ENCODE results near the gene KLRG1. TPM values are rescaled to one million over a fixed set of nuclear protein-coding genes. Genes with fewer than 3 reads are reported as not detected.

KLRG1 gene
- total and polyA plus RNA-seq, 9 of the 15 experiments (the other 6 are each of a cell fraction or from before 2014, with no cell fraction given), result 1.4 to 7.2 (median 2.1) TPM

GRCh38 chr12:9036227-9036626, 46.9 kb downstream of the KLRG1 start:
- Histone ChIP-seq H3K36me3 (ENCODE audit: control insufficient read depth, insufficient read depth, low read length) (no peaks in the 10 kb centered on the region), H3K9ac (ENCODE audit: insufficient read depth in 1 of 2, low read depth in 2 of 2, low read length in 2 of 2) (no peak overlapping the region), H4K20me1 (replicated peaks; ENCODE audit: control insufficient read depth, insufficient read depth, low read length) (no peaks in the 10 kb centered on the region), H3K4me1 (replicated peaks in 1 of 2; ENCODE audit: control insufficient read depth in 2 of 2, insufficient read depth in 2 of 2, low read length in 2 of 2) (no peaks in the 10 kb centered on the region), H3K9me1 (ENCODE audit: control insufficient read depth, insufficient read depth, low read length) (no peaks in the 10 kb centered on the region), H2AFZ (ENCODE audit: low read depth, low read length) (no peak overlapping the region), H3K9me3 (replicated peaks; ENCODE audit: control insufficient read depth, insufficient read depth, low read depth, low read length) (no peaks in the 10 kb centered on the region), H3K27me3 (ENCODE audit: control insufficient read depth in 2 of 2, insufficient read depth in 2 of 2, low read length in 2 of 2) (no peaks in the 10 kb centered on the region), H3K27ac (ENCODE audit: extremely low read depth, low read depth, low read length) (no peak overlapping the region), H3K4me3 (no peak overlapping the region), H3K4me2 (ENCODE audit: insufficient read depth, low read length) (no peak overlapping the region), H3K79me2 (ENCODE audit: control insufficient read depth, insufficient read depth, low read length) (no peaks in the 10 kb centered on the region)
- WGBS (ENCODE audit: insufficient coverage, low coverage, missing lambda C conversion rate), result 10% methylated on average over 6 of the region's 6 CpGs
- intact Hi-C loops (cut with micrococcal nuclease) (no loop called here), in situ Hi-C loops (cut with MboI) (no loop called here)
- ChIA-PET POLR2A (no interaction called here), CTCF (ENCODE audit: low intra/inter-chr PET ratio) (no interaction called here)
- FAIRE-seq (no peak), ATAC-seq (no peak), DNase-seq (ENCODE audit: extremely low read depth in 1 of 4, low spot score in 3 of 4) (no peak)
- no peak for TF ChIP-seq RBFOX2 (IDR thresholded peaks at IDR 0.05; ENCODE audit: low read depth, low read length)
- BruUV-seq (replicated peaks), result no TSS peak

GRCh38 chr12:9037431-9037830, 48.1 kb downstream of the KLRG1 start:
- POLR2A ChIA-PET, result interaction anchor here (0.6 kb wide), 1 partner anchor 1795 kb away, joined by 4 read pairs; no protein-coding TSS in a partner anchor
- no peaks in the 10 kb centered on the region for H3K9me3 ChIP-seq (replicated peaks; ENCODE audit: control insufficient read depth, insufficient read depth, low read depth, low read length)
- H3K4me2 ChIP-seq (ENCODE audit: insufficient read depth, low read length), result no peak overlapping the region
- in situ Hi-C loops (cut with MboI), result no loop called here
- no peak overlapping the region for H3K9ac ChIP-seq (ENCODE audit: insufficient read depth in 1 of 2, low read depth in 2 of 2, low read length in 2 of 2)
- ATAC-seq (no peak), DNase-seq (ENCODE audit: extremely low read depth in 1 of 4, low spot score in 3 of 4) (no peak), FAIRE-seq (no peak)
- H3K4me3 ChIP-seq, result no peak overlapping the region
- H2AFZ ChIP-seq (ENCODE audit: low read depth, low read length), result no peak overlapping the region
- no peaks in the 10 kb centered on the region for H3K36me3 ChIP-seq (ENCODE audit: control insufficient read depth, insufficient read depth, low read length)
- no peaks in the 10 kb centered on the region for H4K20me1 ChIP-seq (replicated peaks; ENCODE audit: control insufficient read depth, insufficient read depth, low read length)
- 3% methylated on average over 3 of the region's 3 CpGs for WGBS (ENCODE audit: insufficient coverage, low coverage, missing lambda C conversion rate)
- H3K27me3 ChIP-seq (ENCODE audit: control insufficient read depth in 2 of 2, insufficient read depth in 2 of 2, low read length in 2 of 2), result no peaks in the 10 kb centered on the region
- no peaks in the 10 kb centered on the region for H3K4me1 ChIP-seq (replicated peaks in 1 of 2; ENCODE audit: control insufficient read depth in 2 of 2, insufficient read depth in 2 of 2, low read length in 2 of 2)
- BruUV-seq (replicated peaks), result no TSS peak
- H3K79me2 ChIP-seq (ENCODE audit: control insufficient read depth, insufficient read depth, low read length), result no peaks in the 10 kb centered on the region
- intact Hi-C loops (cut with micrococcal nuclease), result no loop called here
- no peaks in the 10 kb centered on the region for H3K9me1 ChIP-seq (ENCODE audit: control insufficient read depth, insufficient read depth, low read length)
- CTCF ChIA-PET (ENCODE audit: low intra/inter-chr PET ratio), result interaction anchor here (1.0 kb wide), 1 partner anchor 380 kb away, joined by 7 read pairs; no protein-coding TSS in a partner anchor
- no peak overlapping the region for H3K27ac ChIP-seq (ENCODE audit: extremely low read depth, low read depth, low read length)
- no peak for TF ChIP-seq PCBP2 (IDR thresholded peaks at IDR 0.05; ENCODE audit: low read depth, low read length, poor library complexity, severe bottlenecking)
- no peak for TF ChIP-seq OTX1 (CRISPR knock-in tag; IDR thresholded peaks at IDR 0.05)
- TF ChIP-seq MAX (CRISPR knock-in tag; IDR thresholded peaks at IDR 0.05), result no peak
- no peak for TF ChIP-seq ARID2 (IDR thresholded peaks at IDR 0.05)
- no peak for TF ChIP-seq TAF1 (IDR thresholded peaks at IDR 0.05; ENCODE audit: control insufficient read depth, extremely low read depth, insufficient read depth, low read length, severe bottlenecking)
- TF ChIP-seq MXI1 (IDR thresholded peaks at IDR 0.05; ENCODE audit: low read depth, low read length), result no peak
- no peak for TF ChIP-seq NELFE (IDR thresholded peaks at IDR 0.05; ENCODE audit: insufficient read depth, insufficient read length)
- no peak for TF ChIP-seq KLF1 (tag; IDR thresholded peaks at IDR 0.05)
- no peak for TF ChIP-seq ARNT (IDR thresholded peaks at IDR 0.05)
- TF ChIP-seq SRSF9 (IDR thresholded peaks at IDR 0.05; ENCODE audit: borderline replicate concordance, low read depth, low read length), result no peak
- TF ChIP-seq GATA2 (CRISPR knock-in tag; IDR thresholded peaks at IDR 0.05), result no peak
- TF ChIP-seq FUS (optimal IDR thresholded peaks at IDR 0.05; ENCODE audit: low read depth, low read length), result no peak
- no peak for TF ChIP-seq FOXK2 (conservative IDR thresholded peaks at IDR 0.05 in 1 of 2, IDR thresholded peaks at IDR 0.05 in 1 of 2; ENCODE audit: low read depth in 2 of 2)
- TF ChIP-seq USF1 (CRISPR knock-in tag; IDR thresholded peaks at IDR 0.05), result no peak
- TF ChIP-seq NR2C2 (CRISPR knock-in tag; IDR thresholded peaks at IDR 0.05), result no peak
- TF ChIP-seq NR2C2 (tag; IDR thresholded peaks at IDR 0.05), result no peak
- no peak for TF ChIP-seq BRCA1 (IDR thresholded peaks at IDR 0.05)
- TF ChIP-seq BRCA1 (CRISPR knock-in tag; IDR thresholded peaks at IDR 0.05), result no peak

Measured in K562 (cell line).